NCI-H128 (cell line): ENCODE results near the gene TXLNB.

Experiments used
- DNase-seq: peaks from one replicate; lab custom pipeline; 2025; ENCODE audit not compliant: unreplicated experiment; lab: John Stamatoyannopoulos, UW

Gene TXLNB

GRCh38 chr6:139291813-139292619, at the start of gene TXLNB:
Gene TXLNB, minus strand, starts transcription at chr6:139291998. Its CDS starts 3,099 bp downstream, at chr6:139288899.
- no peak for DNase-seq

DNA sequence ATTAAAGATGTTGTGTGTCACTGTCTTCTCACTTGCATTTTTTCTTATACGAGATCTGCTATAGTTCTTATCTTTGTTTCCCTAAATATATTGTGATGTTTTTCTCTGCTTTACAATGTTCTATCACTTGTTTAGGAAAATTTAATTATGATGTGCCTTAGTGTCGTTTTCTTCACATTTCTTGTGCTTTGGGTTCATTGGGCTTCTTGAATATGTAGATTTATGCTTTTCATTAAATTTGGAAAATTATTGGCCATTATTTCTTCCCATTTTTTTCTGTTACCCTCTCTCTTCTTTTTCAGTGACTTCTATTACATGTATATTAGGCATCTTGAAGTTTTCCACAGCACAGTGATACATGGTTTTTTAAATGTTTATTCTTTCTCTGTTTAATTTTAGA, 49.3 kb upstream of the TXLNB start:
- no peak for DNase-seq

DNA sequence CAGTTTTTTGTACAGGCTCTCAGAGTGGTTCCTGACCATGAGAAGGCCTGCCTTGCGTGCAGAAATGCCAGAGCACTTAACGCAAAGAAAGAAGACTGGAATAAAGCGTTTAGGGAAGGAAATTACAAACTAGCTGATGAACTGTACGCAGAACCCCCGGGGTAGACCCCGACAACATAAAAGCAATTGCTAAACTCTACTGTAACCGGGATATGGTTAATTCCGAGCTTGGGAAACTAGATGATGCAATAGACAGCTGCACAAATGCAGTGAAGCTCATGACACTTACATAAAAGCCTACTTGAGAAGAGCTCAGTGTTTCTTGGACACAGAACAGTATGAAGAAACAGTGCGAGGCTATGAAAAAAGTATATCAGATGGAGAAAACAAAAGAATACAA, 47.0 kb upstream of the TXLNB start:
- DNase-seq = no peak

- no peak for DNase-seq
Measured at GRCh38 chr6:139337830-139338229, 46.0 kb upstream of the TXLNB start.

DNA sequence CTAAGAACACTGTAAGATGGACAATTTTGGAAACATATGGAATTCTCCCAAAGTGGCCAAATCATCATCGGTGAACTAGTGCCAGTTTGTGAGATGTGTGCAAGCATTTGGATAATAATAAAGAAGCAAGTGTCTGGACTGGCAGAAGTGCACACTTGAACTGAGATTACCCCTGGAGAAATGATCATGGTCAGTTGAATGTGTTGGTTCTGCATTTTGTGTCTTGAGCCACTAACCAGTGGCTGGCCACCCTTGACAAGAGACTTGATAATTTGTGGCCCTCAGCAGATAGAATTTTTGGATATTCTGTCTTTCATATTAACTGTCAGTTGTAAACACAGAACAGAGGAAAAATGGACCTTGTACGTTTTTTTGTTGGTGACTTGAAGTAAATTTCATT, 45.2 kb upstream of the TXLNB start:
- DNase-seq = no peak

DNA sequence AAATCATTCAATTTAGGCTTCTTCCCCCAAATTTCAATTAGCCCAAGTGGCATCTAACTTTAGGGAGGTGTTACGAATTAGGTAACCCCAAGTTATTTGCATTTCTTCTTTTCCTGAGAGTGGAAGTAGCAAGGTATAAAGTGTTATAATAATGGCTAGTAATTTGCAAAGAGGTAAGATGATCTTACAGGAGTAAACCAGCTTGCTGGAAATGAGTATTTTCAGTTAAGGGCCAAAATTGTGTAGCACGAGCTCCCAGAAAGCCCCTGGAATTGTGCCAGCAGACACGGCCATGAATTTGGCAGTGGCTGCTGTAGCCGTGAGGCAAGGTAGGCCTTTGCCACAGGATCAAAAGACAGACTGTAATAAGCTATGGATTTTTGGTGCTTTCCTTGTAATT, 44.7 kb upstream of the TXLNB start:
- no peak for DNase-seq

- DNase-seq = no peak
Measured at GRCh38 chr6:139335447-139336210, 43.8 kb upstream of the TXLNB start.

DNA sequence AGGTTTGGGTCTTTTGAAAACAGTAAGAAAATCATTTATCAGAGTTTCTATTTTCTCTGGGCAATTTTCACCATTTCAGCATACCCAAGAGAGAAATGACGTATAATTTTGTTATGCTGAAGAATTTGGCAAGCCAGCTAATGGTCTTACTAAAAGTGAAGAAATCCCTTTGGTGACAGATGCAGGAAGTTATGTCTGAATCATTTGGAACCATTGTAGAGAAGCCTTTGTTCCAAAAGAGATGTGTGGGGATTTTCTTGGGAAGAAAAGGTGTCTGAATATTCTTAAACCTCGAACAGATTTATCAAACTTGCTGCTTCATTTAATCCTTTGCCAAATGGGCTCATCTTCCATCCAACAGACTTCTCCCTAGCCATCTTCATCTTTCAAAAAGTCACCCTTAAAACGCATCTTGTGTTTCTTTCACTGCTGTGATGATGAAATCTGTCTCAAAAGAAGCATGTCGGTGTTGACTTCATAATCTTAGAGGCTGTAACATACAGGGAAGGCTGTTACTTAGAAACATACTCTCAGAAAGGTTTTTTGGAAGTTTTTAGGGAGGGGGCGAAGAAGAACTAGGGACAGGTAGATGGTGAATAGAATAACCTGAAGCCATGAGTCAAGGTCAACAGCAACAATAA, 43.1 kb upstream of the TXLNB start:
- no peak for DNase-seq

- DNase-seq = no peak
Measured at GRCh38 chr6:139330826-139331500, 39.2 kb upstream of the TXLNB start.

DNA sequence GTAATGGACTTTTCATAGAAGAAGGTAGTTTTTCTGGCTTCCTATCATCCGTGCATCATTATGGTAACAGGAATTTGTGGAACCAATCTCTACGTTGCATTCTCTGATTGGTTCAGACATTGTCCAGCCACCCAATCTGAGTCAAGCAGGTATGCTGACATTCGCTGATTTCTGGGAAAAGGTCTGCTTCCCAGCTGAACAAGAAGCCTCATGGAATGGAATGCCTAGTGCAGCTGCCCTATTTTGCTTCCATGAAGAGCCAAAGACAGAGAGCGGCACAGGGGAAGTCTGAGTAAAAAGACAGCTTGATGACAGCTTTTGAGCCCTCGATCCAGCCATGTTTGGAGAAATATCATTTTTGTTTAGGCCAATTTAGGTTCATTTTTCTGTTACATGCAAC, 38.5 kb upstream of the TXLNB start:
- DNase-seq = no peak

GRCh38 chr6:139329224-139329623, 37.4 kb upstream of the TXLNB start:
- no peak for DNase-seq

DNA sequence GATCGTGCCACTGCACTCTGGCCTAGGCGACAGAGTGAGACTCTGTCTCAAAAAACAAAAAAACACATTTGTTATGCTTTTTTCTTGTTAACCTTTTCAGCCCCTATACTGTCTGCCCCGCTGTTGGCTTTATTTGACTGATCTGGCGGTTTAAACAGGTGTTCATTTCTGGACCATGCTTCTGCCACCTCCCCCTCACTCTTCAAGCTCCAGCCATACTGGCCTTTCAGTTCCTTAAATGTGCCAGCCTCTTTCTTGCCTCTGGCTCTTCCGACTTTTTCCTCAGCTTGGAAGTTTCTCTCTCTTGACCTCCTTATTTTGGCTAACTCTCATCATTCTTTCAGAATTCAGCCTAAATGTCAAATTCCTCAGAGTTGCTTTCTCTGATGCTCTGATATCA, 35.2 kb upstream of the TXLNB start:
- DNase-seq = no peak

DNA sequence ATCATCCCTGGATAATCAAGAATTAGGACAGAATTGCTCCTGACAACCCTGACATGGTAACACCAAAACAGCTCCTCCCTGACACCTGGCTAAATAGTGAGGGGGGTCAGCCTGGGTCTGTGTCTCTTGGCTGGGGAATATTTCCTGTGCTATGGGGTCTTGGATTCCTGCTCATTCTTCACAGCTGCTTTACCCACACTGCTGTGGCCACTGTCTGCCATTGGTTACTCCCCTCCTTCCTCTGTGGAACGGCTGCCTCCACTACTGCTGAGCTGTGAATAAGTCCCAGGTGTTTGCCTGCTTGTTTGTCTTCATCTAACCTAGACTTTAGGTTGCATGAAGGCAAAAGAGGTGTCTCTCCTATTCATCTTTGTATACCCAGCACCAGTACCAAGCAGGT, 33.9 kb upstream of the TXLNB start:
- no peak for DNase-seq

- DNase-seq = no peak
Measured at GRCh38 chr6:139325125-139325524, 33.3 kb upstream of the TXLNB start.

GRCh38 chr6:139324301-139324555, 32.4 kb upstream of the TXLNB start:
- no peak for DNase-seq

DNA sequence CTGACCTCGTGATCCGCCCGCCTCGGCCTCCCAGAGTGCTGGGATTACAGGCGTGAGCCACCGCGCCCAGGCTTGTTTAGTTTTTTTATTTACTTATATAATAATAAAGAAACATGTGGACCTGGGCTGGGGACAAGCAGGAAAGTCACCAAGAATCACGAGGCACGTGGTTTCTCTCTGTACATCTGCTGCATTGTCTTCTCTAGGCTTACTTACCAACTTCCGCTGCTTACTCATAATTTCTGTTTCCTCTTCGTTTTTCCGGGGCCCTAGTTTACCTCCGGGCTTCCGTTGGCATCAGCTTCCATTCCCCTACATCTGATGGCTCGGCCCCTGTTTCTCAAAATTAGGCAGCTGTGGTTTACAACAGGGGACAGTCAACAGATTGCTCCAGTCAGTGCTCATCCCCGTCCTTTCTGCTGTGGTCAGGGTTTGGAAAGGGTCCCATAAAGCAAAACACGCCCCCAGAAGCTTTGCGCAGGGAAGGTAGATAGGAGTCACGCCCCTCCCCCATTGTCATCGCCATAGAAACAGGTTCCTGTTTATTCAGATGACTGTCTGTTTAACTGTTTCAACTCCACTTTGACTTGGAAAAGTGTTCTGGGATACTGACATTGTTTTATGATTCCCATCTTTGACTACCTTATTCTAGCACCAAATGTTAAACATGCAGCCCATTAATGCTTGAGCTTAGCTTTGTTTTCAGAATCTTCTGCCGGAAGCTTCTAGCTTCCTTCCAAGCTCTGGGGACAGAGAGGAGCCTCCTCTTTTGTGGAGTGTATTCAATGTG, 31.9 kb upstream of the TXLNB start:
- no peak for DNase-seq

- DNase-seq = no peak
Measured at GRCh38 chr6:139320081-139320480, 28.3 kb upstream of the TXLNB start.

GRCh38 chr6:139316622-139317317, 25.0 kb upstream of the TXLNB start:
- DNase-seq = no peak

DNA sequence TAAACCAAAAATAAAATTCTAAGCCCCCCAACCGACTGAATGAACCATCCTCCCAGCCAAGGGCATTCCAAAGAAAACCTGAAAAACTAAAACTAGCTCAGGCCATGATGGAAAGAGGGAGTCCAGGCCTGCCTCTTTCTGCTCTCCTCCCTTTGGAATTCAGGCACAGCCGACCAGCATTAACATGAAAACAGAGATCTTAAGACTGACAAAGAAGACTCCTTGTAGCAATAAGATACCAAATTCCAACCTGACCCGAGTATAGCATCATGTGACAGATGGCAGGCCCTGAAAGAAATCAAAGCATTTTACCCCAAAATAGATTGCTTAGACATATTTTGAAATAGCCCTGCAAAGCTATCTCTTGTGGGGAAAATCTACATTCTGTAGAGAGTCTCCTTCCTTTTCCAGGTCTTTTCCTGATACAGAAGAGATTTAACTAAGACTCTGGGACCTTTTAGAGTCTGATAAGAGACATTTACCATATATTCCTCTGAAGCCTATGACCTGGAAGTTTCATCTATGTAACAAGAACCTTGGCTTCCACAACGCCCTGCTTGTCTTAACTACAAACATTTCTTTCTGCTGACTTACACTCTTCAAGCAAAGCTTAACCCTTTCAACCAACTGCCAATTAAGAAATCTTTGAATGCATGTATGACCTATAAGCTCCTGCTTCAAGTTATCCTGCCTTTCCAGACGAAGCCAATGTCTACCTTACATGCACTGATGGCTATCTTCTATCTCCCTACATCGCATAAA, 22.2 kb upstream of the TXLNB start:
- DNase-seq = no peak

DNA sequence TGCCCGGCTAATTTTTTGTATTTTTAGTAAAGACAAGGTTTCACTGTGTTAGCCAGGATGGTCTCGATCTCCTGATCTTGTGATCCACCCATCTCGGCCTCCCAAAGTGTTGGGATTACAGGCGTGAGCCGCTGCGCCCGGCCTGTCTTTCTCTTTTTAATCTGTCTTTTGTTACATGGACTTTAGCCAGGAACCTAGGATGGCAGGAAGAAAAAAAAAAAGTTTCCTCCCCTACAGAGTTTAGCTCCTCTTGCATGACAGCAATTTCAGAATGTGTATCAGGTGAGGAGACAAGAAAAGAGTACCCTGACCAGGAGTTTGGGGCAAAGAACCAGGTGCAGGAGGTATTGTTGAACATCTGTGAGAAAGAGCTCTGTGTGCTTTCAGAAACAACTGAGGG, 21.4 kb upstream of the TXLNB start:
- DNase-seq = no peak
